Parathyroid adenoma (tissue), 2 donors: ENCODE data around the gene IL23R.
"Not testable (repeated sequence)": the region's sequence is repeated elsewhere in the genome, so short reads cannot be mapped to it uniquely, and the experiment has no call there.

Experiments
- H2AFZ ChIP-seq: fragments of 300-600 bp; sonication (generic); one replicate; pipeline ENCODE4 v1.7.0; 2017; ENCODE audit warnings: antibody characterized with exemption, mild to moderate bottlenecking
- H3K27ac ChIP-seq: fragments of 300-600 bp; sonication (generic); one replicate; pipeline ENCODE4 v1.7.0; 2017
- H3K27me3 ChIP-seq: fragments of 300-600 bp; sonication (generic); one replicate; pipeline ENCODE4 v1.7.0; 2017; ENCODE audit warnings: low read length; ENCODE audit not compliant: control insufficient read depth, insufficient read depth
- H3K36me3 ChIP-seq: fragments of 300-600 bp; sonication (generic); one replicate; pipeline ENCODE4 v1.7.0; 2017; ENCODE audit warnings: low read length; ENCODE audit not compliant: control insufficient read depth, insufficient read depth
- H3K4me1 ChIP-seq: fragments of 300-600 bp; sonication (generic); one replicate; pipeline ENCODE4 v1.7.0; 2017; ENCODE audit warnings: control low read depth
- H3K4me2 ChIP-seq: fragments of 300-600 bp; sonication (generic); one replicate; pipeline ENCODE4 v1.7.0; 2017; ENCODE audit warnings: low read length
- H3K4me3 ChIP-seq: fragments of 300-600 bp; sonication (generic); one replicate; pipeline ENCODE4 v1.7.0; 2017; ENCODE audit warnings: low read depth, low read length
- H3K79me2 ChIP-seq: fragments of 300-600 bp; sonication (generic); one replicate; pipeline ENCODE4 v1.7.0; 2017; ENCODE audit warnings: control low read depth
- H3K9ac ChIP-seq: fragments of 300-600 bp; sonication (generic); one replicate; pipeline ENCODE4 v1.7.0; 2017; ENCODE audit warnings: mild to moderate bottlenecking
- H3K9me3 ChIP-seq: fragments of 300-600 bp; sonication (generic); one replicate; pipeline ENCODE4 v1.7.0; 2017; ENCODE audit warnings: low read length; ENCODE audit not compliant: control insufficient read depth
- TF ChIP-seq, protein P1 (sequence below): fragments of 300-600 bp; sonication (generic); IDR thresholded peaks from one replicate; pipeline ENCODE4 v1.7.0; 2017; ENCODE audit warnings: antibody characterized with exemption, mild to moderate bottlenecking
- donor health status: primary hyperparathyroidism.

Gene IL23R

DNA sequence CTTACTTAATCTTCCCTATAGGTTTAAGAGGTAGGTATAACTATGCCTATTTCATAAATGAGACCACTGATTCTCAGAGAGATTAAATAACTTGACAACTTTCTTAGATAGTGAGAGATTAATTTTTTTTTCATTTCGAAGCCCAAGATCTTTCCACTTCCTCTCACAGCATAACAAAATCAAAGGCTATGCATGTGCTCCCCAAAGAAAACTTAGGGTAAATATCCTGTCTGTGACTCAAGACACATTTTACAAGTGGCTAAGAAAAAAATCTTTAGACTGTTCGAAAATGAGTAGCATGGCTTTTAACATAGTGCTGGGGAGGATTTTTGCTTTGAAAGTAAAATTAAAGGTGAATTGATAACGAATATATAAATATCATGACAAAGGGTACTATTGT lies 23.3 kb upstream of the IL23R start:
- TF ChIP-seq, protein P1, sequence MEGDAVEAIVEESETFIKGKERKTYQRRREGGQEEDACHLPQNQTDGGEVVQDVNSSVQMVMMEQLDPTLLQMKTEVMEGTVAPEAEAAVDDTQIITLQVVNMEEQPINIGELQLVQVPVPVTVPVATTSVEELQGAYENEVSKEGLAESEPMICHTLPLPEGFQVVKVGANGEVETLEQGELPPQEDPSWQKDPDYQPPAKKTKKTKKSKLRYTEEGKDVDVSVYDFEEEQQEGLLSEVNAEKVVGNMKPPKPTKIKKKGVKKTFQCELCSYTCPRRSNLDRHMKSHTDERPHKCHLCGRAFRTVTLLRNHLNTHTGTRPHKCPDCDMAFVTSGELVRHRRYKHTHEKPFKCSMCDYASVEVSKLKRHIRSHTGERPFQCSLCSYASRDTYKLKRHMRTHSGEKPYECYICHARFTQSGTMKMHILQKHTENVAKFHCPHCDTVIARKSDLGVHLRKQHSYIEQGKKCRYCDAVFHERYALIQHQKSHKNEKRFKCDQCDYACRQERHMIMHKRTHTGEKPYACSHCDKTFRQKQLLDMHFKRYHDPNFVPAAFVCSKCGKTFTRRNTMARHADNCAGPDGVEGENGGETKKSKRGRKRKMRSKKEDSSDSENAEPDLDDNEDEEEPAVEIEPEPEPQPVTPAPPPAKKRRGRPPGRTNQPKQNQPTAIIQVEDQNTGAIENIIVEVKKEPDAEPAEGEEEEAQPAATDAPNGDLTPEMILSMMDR: no peak
- H3K4me2 ChIP-seq: no peak overlapping the region
- H3K4me3 ChIP-seq: no peak overlapping the region

DNA sequence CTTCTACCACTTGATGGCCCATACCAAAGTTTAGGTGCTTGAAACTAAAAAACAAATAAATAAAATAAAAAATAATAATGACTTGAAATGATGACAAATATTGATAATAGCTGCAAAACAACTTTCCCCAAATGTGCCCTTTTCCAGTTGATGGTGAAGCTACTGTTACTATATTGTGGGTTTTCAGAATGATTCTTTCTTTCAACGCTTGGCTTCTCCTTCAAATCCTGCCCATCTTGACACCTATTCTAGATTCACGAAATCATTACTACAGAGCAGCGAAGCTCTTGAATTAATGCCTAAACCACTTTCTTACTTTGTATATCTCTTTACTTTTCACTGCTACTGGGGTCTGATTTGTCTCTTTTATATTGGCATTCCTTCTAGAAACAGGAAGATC lies 22.3 kb upstream of the IL23R start:
- Histone ChIP-seq H3K9me3 (no peaks in the 10 kb centered on the region), H3K79me2 (no peaks in the 10 kb centered on the region), H3K4me1 (no peaks in the 10 kb centered on the region), H3K9ac (no peak overlapping the region), H2AFZ (no peak overlapping the region), H3K27ac (no peak overlapping the region), H3K36me3 (no peaks in the 10 kb centered on the region), H3K4me2 (no peak overlapping the region), H3K4me3 (no peak overlapping the region), H3K27me3 (no peaks in the 10 kb centered on the region)
- TF ChIP-seq, protein P1: no peak

More for the DNA sequence above, 23.3 kb upstream of the IL23R start:
- no peaks in the 10 kb centered on the region for H3K9me3 ChIP-seq
- no peak overlapping the region for H2AFZ ChIP-seq
- no peak overlapping the region for H3K9ac ChIP-seq
- no peaks in the 10 kb centered on the region for H3K79me2 ChIP-seq
- no peaks in the 10 kb centered on the region for H3K4me1 ChIP-seq
- no peaks in the 10 kb centered on the region for H3K36me3 ChIP-seq
- no peak overlapping the region for H3K27ac ChIP-seq
- no peaks in the 10 kb centered on the region for H3K27me3 ChIP-seq

DNA sequence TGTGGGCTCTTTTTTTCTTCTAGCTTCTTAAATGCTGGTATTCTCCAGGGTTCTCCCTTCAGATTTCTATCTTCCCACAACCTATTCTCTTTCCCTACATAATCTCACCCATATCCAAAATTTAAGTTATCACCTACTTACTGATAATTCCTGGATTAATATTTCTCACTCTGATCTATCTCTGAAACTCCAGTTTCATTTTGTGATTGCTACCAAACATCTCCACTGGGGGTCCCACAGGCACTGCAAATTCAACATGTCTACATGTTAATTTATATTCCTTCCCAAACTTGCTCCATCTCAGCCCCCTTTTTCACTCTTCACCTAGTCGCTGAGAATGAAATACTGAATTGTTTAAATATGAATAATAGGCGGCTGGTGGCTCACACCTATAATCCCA lies 21.6 kb upstream of the IL23R start:
- H3K79me2 ChIP-seq: no peaks in the 10 kb centered on the region
- H3K9ac ChIP-seq: no peak overlapping the region
- no peaks in the 10 kb centered on the region for H3K27me3 ChIP-seq
- H2AFZ ChIP-seq: no peak overlapping the region
- H3K36me3 ChIP-seq: no peaks in the 10 kb centered on the region
- TF ChIP-seq, protein P1: no peak
- H3K9me3 ChIP-seq: no peaks in the 10 kb centered on the region
- no peak overlapping the region for H3K27ac ChIP-seq
- no peak overlapping the region for H3K4me2 ChIP-seq
- no peaks in the 10 kb centered on the region for H3K4me1 ChIP-seq
- H3K4me3 ChIP-seq: no peak overlapping the region

DNA sequence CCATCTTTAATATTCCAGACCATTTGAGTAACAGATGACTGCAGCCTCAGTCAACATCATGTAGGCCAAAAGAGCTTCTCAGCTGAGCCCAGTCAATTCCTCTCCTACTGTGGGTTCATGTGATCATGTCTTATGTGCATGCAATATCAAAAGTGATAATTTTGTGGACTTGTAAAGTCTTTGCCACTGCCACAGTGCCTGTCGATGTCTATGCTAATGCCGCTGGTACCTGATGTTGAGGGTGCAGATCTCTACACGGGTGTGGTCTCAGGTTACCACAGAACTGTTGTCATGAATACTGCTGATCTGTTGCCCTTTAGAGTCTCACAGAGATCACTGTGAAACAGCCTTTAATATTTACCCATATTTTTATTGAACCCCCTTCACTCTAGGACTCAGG lies 20.2 kb upstream of the IL23R start:
- no peak overlapping the region for H3K9ac ChIP-seq
- no peaks in the 10 kb centered on the region for H3K79me2 ChIP-seq
- TF ChIP-seq, protein P1: no peak
- H3K4me2 ChIP-seq: no peak overlapping the region
- H3K4me3 ChIP-seq: no peak overlapping the region
- H3K27ac ChIP-seq: no peak overlapping the region
- no peak overlapping the region for H2AFZ ChIP-seq
- H3K27me3 ChIP-seq: no peaks in the 10 kb centered on the region
- no peaks in the 10 kb centered on the region for H3K9me3 ChIP-seq
- H3K36me3 ChIP-seq: no peaks in the 10 kb centered on the region
- H3K4me1 ChIP-seq: no peaks in the 10 kb centered on the region

DNA sequence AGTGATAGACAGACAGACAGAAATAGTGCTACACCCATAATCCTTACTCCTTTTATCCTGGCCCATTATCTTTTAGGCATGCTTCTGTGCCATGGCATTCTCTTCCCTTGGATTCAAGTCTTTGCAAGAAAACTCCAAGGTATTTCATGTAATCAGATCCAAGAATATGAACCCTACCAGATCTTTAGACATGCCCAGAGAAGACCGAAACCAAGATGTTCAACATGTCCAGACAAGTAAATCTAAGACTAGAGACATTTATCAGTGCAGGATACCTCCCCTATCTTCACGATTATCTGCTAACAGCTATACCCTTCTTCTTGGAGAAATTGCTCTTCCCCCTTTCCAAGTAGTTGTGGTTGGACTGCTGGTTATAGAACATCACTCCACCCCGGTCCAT lies 19.7 kb upstream of the IL23R start:
- H3K27me3 ChIP-seq: no peaks in the 10 kb centered on the region
- no peaks in the 10 kb centered on the region for H3K36me3 ChIP-seq
- H2AFZ ChIP-seq: no peak overlapping the region
- no peak overlapping the region for H3K27ac ChIP-seq
- H3K4me3 ChIP-seq: no peak overlapping the region
- H3K4me2 ChIP-seq: no peak overlapping the region
- no peak overlapping the region for H3K9ac ChIP-seq
- no peaks in the 10 kb centered on the region for H3K79me2 ChIP-seq
- no peaks in the 10 kb centered on the region for H3K9me3 ChIP-seq
- H3K4me1 ChIP-seq: no peaks in the 10 kb centered on the region
- TF ChIP-seq, protein P1: no peak

DNA sequence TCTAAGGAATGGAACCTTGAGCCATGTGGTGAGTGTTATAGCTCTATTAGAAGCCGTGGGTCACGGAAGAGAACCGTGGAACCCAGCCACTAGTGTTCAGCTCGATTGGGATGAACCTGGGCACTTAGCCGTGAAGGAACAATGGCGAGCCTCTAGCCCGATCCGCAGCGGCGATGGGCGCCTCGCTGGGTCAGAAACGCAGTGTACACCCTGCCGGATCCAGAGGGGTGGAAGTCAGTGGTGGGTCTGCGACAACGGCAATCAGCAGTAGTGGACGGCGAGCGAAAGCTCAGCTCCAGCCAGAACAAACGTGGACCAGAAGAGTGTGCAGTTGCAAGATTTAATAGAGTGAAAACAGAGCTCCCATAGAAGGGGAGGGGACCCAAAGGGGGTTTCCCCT lies 18.3 kb upstream of the IL23R start:
- not testable (repeated sequence) for H3K27ac ChIP-seq, H3K9ac ChIP-seq, H3K4me1 ChIP-seq, H3K9me3 ChIP-seq, H2AFZ ChIP-seq, H3K79me2 ChIP-seq, H3K36me3 ChIP-seq, H3K4me2 ChIP-seq, H3K27me3 ChIP-seq, H3K4me3 ChIP-seq
